ENCODE measurements around the gene PLEKHG3. TPM values are rescaled to one million over a fixed set of nuclear protein-coding genes. Genes with fewer than 3 reads are reported as not detected.

PLEKHG3 gene
- total RNA-seq, 1 donor from 2014 or later, result 12.6 TPM

GRCh38 chr14:64778104-64778754 is 74.0 kb downstream of the PLEKHG3 start:
- H3K9me3 Mint-ChIP-seq, result peaks cover 15% of the 10 kb centered on the region
- H3K36me3 ChIP-seq, result no peaks in the 10 kb centered on the region

GRCh38 chr14:64779472-64779871 is 75.2 kb downstream of the PLEKHG3 start:
- H3K27me3 Mint-ChIP-seq (ENCODE audit: insufficient read depth, low read depth), result peaks cover 4% of the 10 kb centered on the region
- H3K27me3 ChIP-seq, result no peaks in the 10 kb centered on the region
- H3K36me3 ChIP-seq, result no peaks in the 10 kb centered on the region
- no peaks in the 10 kb centered on the region for H3K9me3 ChIP-seq (ENCODE audit: low read depth)
- H3K4me1 ChIP-seq, result no peaks in the 10 kb centered on the region
- no peak overlapping the region for H3K4me3 ChIP-seq
- H3K9ac ChIP-seq, result no peak overlapping the region
- H3K4me2 ChIP-seq, result no peak overlapping the region
- no peaks in the 10 kb centered on the region for H3K36me3 Mint-ChIP-seq
- no peaks in the 10 kb centered on the region for H4K20me1 ChIP-seq (ENCODE audit: low read depth)
- no peaks in the 10 kb centered on the region for H3K79me2 ChIP-seq (ENCODE audit: low read depth)
- no peak for TF ChIP-seq EZH2phosphoT487 (IDR thresholded peaks at IDR 0.05)
- H2AFZ ChIP-seq (replicated peaks), result no peak overlapping the region
- no peak overlapping the region for H3K27ac ChIP-seq
- H3F3A ChIP-seq (ENCODE audit: low read depth), result no peaks in the 10 kb centered on the region
- no peak overlapping the region for H3K27ac Mint-ChIP-seq
- H3K4me3 Mint-ChIP-seq, result no peak overlapping the region
- no peak for DNase-seq (ENCODE audit: low spot score)
- H3K4me1 Mint-ChIP-seq, result no peaks in the 10 kb centered on the region
- peaks cover 11% of the 10 kb centered on the region for H3K9me3 Mint-ChIP-seq

More at GRCh38 chr14:64778104-64778754, 74.0 kb downstream of the PLEKHG3 start:
- Histone ChIP-seq H3K79me2 (ENCODE audit: low read depth) (no peaks in the 10 kb centered on the region), H3K9me3 (ENCODE audit: low read depth) (no peaks in the 10 kb centered on the region), H3K27ac (no peak overlapping the region), H3K4me3 (no peak overlapping the region), H4K20me1 (ENCODE audit: low read depth) (no peaks in the 10 kb centered on the region), H3K4me1 (no peaks in the 10 kb centered on the region), H3F3A (ENCODE audit: low read depth) (no peaks in the 10 kb centered on the region), H3K27me3 (no peaks in the 10 kb centered on the region), H2AFZ (replicated peaks) (no peak overlapping the region), H3K9ac (no peak overlapping the region), H3K4me2 (no peak overlapping the region)
- TF ChIP-seq EZH2phosphoT487 (IDR thresholded peaks at IDR 0.05) (no peak), EZH2 (IDR thresholded peaks at IDR 0.05) (no peak), CTCF (IDR thresholded peaks at IDR 0.05) (no peak)
- no peak for DNase-seq (ENCODE audit: low spot score)
- Mint-ChIP-seq H3K27me3 (ENCODE audit: insufficient read depth, low read depth) (peaks cover 4% of the 10 kb centered on the region), H3K27ac (no peak overlapping the region), H3K36me3 (no peaks in the 10 kb centered on the region), H3K4me3 (no peak overlapping the region), H3K4me1 (no peaks in the 10 kb centered on the region)

GRCh38 chr14:64782196-64782595 is 78.0 kb downstream of the PLEKHG3 start:
- Mint-ChIP-seq H3K4me3 (no peak overlapping the region), H3K36me3 (no peaks in the 10 kb centered on the region), H3K4me1 (no peaks in the 10 kb centered on the region), H3K27me3 (ENCODE audit: insufficient read depth, low read depth) (peaks cover 5% of the 10 kb centered on the region), H3K9me3 (no peaks in the 10 kb centered on the region), H3K27ac (no peak overlapping the region)
- Histone ChIP-seq H3K4me1 (no peaks in the 10 kb centered on the region), H4K20me1 (ENCODE audit: low read depth) (no peaks in the 10 kb centered on the region), H3K4me3 (no peak overlapping the region), H3K79me2 (ENCODE audit: low read depth) (no peaks in the 10 kb centered on the region), H3K27ac (no peak overlapping the region), H2AFZ (replicated peaks) (no peak overlapping the region), H3K27me3 (no peaks in the 10 kb centered on the region), H3K9ac (no peak overlapping the region), H3K4me2 (no peak overlapping the region), H3K9me3 (ENCODE audit: low read depth) (no peaks in the 10 kb centered on the region), H3F3A (ENCODE audit: low read depth) (no peaks in the 10 kb centered on the region), H3K36me3 (no peaks in the 10 kb centered on the region)
- TF ChIP-seq EZH2phosphoT487 (IDR thresholded peaks at IDR 0.05) (no peak), CTCF (IDR thresholded peaks at IDR 0.05) (no peak), EZH2 (IDR thresholded peaks at IDR 0.05) (no peak)
- no peak for DNase-seq (ENCODE audit: low spot score)

- H3K27ac ChIP-seq, result no peak overlapping the region
- TF ChIP-seq EZH2phosphoT487 (IDR thresholded peaks at IDR 0.05), result no peak
- no peak for TF ChIP-seq CTCF (IDR thresholded peaks at IDR 0.05)
- no peak for TF ChIP-seq EZH2 (IDR thresholded peaks at IDR 0.05)
- Mint-ChIP-seq H3K36me3 (no peaks in the 10 kb centered on the region), H3K27ac (no peak overlapping the region), H3K9me3 (no peaks in the 10 kb centered on the region), H3K4me3 (no peak overlapping the region), H3K4me1 (no peaks in the 10 kb centered on the region), H3K27me3 (ENCODE audit: insufficient read depth, low read depth) (peaks cover 5% of the 10 kb centered on the region)
- no peak overlapping the region for H3K9ac ChIP-seq
- no peak overlapping the region for H3K4me2 ChIP-seq
- H3K4me3 ChIP-seq, result no peak overlapping the region
- no peaks in the 10 kb centered on the region for H3K36me3 ChIP-seq
- no peaks in the 10 kb centered on the region for H3F3A ChIP-seq (ENCODE audit: low read depth)
- H2AFZ ChIP-seq (replicated peaks), result no peak overlapping the region
- no peaks in the 10 kb centered on the region for H3K27me3 ChIP-seq
- H4K20me1 ChIP-seq (ENCODE audit: low read depth), result no peaks in the 10 kb centered on the region
- no peak for DNase-seq (ENCODE audit: low spot score)
- H3K4me1 ChIP-seq, result no peaks in the 10 kb centered on the region
- no peaks in the 10 kb centered on the region for H3K9me3 ChIP-seq (ENCODE audit: low read depth)
- H3K79me2 ChIP-seq (ENCODE audit: low read depth), result no peaks in the 10 kb centered on the region
Measured at GRCh38 chr14:64784006-64784405, 79.8 kb downstream of the PLEKHG3 start.

All from neural progenitor cell (in vitro differentiated cells).